GM21526 (cell line): ENCODE measurements around the gene SPECC1L.

Source experiments
- ATAC-seq: cut with Tn5 transposase; IDR thresholded peaks from one replicate; pipeline ENCODE4 v1.9.1; 2021; ENCODE audit warnings: moderate library complexity; ENCODE audit not compliant: unreplicated experiment, low FRiP score

SPECC1L gene

GRCh38 chr22:24459911-24460310, 189.3 kb downstream of the SPECC1L start:
- no peak for ATAC-seq

- ATAC-seq: no peak
Measured at GRCh38 chr22:24460418-24461089, 189.9 kb downstream of the SPECC1L start.

GRCh38 chr22:24463071-24463760, 192.6 kb downstream of the SPECC1L start:
- no peak for ATAC-seq

- no peak for ATAC-seq
Measured at GRCh38 chr22:24465566-24465965, 194.9 kb downstream of the SPECC1L start.

- ATAC-seq: no peak
Measured at GRCh38 chr22:24465975-24466374, 195.3 kb downstream of the SPECC1L start.

GRCh38 chr22:24466716-24467328, 196.2 kb downstream of the SPECC1L start:
- no peak for ATAC-seq

GRCh38 chr22:24467340-24467739, 196.7 kb downstream of the SPECC1L start:
- ATAC-seq: no peak
